Neutrophil (primary cell): ENCODE data around the gene WDR62.

Source experiments
- H3K27ac ChIP-seq: fragments of 200-600 bp; sonication (generic); 2 replicates; pipeline ENCODE4 v1.5.1; 2016; ENCODE audit warnings: mild to moderate bottlenecking, moderate library complexity
- H3K27me3 ChIP-seq: fragments of 200-600 bp; sonication (generic); 2 replicates; pipeline ENCODE4 v1.6.0; 2016; ENCODE audit warnings: mild to moderate bottlenecking
- H3K36me3 ChIP-seq: fragments of 200-600 bp; sonication (generic); 2 replicates; pipeline ENCODE4 v1.5.1; 2017
- H3K4me1 ChIP-seq, 2 experiments: fragments of 200-600 bp in 1 of 2; sonication (generic) in 1 of 2; 1 replicate in 1 of 2; 2 replicates in 1 of 2; pipeline versions ENCODE4 v1.5.1 to v1.6.1; 2013 to 2016; ENCODE audit warnings: low read depth in 1 of 2, low read length in 1 of 2, mild to moderate bottlenecking in 1 of 2, moderate library complexity in 1 of 2; ENCODE audit not compliant: control insufficient read depth in 1 of 2, insufficient read depth in 1 of 2
- H3K4me3 ChIP-seq, 2 experiments: fragments of 200-600 bp in 1 of 2; sonication (generic) in 1 of 2; 1 replicate in 1 of 2; 2 replicates in 1 of 2; pipeline ENCODE4 v1.5.1; 2013 to 2016; ENCODE audit warnings: low read depth in 1 of 2, low read length in 1 of 2, mild to moderate bottlenecking in 1 of 2, moderate library complexity in 1 of 2
- H3K9me3 ChIP-seq: fragments of 200-600 bp; sonication (generic); 2 replicates; pipeline ENCODE4 v1.5.1; 2016
- TF ChIP-seq, protein P1 (sequence below): fragments of 200-600 bp; sonication (generic); IDR thresholded peaks from 2 replicates; pipeline ENCODE4 v1.5.1; 2016; ENCODE audit warnings: antibody characterized with exemption

The WDR62 gene

DNA sequence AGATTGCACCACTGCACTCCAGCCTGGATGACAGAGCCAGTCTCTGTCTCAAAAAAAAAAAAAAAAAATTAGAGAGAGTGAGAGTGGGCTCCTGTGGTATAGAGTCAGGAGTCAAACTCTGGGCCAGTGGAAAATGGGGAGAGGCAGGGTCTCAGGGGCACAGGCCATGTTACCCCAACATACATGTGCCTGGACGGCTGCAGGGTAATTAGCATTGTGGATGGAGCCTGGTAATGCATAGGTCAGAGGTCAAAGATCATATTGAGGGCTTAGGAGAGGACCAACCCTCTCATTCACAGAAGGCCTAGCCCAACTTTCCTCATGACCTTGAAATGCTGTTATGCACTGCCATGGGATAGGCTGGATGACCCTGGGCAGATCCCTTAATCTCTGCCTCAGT is 29.2 kb upstream of the WDR62 start:
- Histone ChIP-seq H3K4me1 (no peaks in the 10 kb centered on the region), H3K36me3 (peaks cover 4% of the 10 kb centered on the region), H3K9me3 (no peaks in the 10 kb centered on the region), H3K27ac (no peak overlapping the region), H3K27me3 (no peaks in the 10 kb centered on the region), H3K4me3 (no peak overlapping the region)
- TF ChIP-seq, protein P1, sequence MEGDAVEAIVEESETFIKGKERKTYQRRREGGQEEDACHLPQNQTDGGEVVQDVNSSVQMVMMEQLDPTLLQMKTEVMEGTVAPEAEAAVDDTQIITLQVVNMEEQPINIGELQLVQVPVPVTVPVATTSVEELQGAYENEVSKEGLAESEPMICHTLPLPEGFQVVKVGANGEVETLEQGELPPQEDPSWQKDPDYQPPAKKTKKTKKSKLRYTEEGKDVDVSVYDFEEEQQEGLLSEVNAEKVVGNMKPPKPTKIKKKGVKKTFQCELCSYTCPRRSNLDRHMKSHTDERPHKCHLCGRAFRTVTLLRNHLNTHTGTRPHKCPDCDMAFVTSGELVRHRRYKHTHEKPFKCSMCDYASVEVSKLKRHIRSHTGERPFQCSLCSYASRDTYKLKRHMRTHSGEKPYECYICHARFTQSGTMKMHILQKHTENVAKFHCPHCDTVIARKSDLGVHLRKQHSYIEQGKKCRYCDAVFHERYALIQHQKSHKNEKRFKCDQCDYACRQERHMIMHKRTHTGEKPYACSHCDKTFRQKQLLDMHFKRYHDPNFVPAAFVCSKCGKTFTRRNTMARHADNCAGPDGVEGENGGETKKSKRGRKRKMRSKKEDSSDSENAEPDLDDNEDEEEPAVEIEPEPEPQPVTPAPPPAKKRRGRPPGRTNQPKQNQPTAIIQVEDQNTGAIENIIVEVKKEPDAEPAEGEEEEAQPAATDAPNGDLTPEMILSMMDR: no peak

DNA sequence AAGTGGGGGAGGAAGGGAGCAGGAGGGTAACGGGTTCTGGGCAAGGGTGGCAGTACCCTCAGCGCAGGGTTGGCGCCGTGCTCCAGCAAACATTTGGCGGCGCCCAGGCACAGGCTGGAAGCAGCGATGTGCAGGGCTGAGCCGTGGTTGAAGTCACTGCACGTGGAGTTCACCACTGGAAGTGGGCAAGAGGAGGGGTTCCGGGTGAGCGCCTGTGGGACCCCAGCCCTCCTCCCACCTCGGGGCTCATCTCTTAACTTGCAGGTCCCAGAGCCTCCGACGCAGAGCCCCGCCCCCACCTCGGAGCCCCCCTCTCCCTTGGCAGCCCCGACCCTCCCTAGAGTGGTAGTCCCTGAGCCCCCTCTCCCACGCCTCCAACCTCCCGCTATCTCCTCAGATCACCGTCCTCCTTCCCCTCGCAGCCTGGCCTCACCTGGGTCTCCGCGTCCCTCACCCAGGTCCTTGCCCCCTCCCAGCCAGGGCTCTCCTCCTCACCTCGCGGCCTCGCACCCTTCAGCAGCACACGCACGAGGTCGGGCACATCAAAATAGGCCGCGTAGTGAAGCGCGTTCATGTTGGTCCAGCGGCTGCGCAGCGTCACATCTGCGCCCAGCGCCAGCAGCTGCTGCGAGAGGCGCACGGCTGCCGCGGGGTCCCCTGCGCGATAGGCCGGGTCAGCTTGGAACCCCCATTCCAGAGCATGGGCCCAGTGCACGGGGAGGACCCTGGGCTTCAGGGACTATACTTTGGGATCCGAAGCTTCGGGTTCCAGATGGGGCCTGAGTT is 28.4 kb upstream of the WDR62 start:
- Histone ChIP-seq H3K4me3 (no peak overlapping the region), H3K9me3 (no peaks in the 10 kb centered on the region), H3K27ac (no peak overlapping the region), H3K36me3 (peaks cover 4% of the 10 kb centered on the region), H3K27me3 (peaks cover 2% of the 10 kb centered on the region), H3K4me1 (no peaks in the 10 kb centered on the region)
- TF ChIP-seq, protein P1: no peak

DNA sequence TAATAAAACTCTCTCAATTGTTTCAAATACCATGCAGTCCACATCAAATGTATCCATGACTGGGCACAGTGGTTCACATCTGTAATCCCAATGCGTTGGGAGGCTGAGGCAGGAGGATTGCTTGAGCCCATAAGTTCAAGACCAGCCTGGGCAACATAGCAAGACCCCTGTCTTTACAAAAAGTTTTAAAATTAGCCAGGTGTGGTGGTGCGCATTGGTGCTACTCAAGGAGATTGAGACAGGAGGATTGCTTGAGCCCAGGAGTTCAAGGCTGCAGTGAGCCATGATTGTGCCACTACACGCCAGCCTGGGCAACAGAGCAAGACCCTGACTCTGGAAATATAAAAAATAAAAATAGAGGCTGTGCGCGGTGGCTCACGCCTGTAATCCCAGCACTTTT is 27.0 kb upstream of the WDR62 start:
- Histone ChIP-seq H3K27ac (no peak overlapping the region), H3K36me3 (peaks cover 4% of the 10 kb centered on the region), H3K4me3 (no peak overlapping the region), H3K9me3 (no peaks in the 10 kb centered on the region), H3K4me1 (no peaks in the 10 kb centered on the region), H3K27me3 (peaks cover 16% of the 10 kb centered on the region)
- TF ChIP-seq, protein P1: no peak

DNA sequence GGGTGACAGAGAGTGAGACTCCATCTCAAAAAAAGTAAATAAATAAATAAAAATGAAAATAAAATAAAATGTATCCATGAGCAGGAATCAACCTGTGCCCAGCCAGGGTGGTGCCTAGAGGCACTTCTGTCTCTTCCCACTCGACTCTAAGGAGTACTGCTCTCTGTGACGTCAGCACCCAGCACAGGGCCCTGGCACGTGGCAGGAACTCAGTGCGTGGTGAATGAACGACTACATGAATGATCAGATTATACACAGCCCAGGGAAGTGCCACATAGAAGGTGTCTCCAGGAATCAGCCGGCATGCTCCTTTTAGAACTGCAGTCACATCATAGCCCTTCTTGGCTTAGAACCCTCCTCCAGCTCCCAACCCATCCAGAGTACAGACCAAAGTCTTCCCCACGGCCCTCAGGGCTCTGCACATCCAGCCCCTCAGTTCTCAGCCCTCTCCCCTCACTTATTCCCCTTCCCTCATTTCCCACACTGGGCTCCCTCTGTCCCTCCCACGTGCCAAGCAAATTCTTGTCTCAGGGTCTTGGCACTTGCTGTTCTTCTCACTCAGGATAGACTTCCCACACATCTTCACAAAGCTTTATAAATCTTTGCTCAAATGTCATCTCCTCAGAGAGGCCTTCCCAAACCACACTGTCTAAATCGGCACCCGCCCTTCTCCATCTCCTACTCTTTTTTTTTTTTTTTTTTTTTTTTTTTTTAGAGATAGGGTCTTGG is 26.2 kb upstream of the WDR62 start:
- Histone ChIP-seq H3K27ac (no peak overlapping the region), H3K27me3 (peaks cover 23% of the 10 kb centered on the region), H3K36me3 (peaks cover 4% of the 10 kb centered on the region), H3K4me1 (no peaks in the 10 kb centered on the region), H3K9me3 (no peaks in the 10 kb centered on the region), H3K4me3 (no peak overlapping the region)
- TF ChIP-seq, protein P1: no peak

DNA sequence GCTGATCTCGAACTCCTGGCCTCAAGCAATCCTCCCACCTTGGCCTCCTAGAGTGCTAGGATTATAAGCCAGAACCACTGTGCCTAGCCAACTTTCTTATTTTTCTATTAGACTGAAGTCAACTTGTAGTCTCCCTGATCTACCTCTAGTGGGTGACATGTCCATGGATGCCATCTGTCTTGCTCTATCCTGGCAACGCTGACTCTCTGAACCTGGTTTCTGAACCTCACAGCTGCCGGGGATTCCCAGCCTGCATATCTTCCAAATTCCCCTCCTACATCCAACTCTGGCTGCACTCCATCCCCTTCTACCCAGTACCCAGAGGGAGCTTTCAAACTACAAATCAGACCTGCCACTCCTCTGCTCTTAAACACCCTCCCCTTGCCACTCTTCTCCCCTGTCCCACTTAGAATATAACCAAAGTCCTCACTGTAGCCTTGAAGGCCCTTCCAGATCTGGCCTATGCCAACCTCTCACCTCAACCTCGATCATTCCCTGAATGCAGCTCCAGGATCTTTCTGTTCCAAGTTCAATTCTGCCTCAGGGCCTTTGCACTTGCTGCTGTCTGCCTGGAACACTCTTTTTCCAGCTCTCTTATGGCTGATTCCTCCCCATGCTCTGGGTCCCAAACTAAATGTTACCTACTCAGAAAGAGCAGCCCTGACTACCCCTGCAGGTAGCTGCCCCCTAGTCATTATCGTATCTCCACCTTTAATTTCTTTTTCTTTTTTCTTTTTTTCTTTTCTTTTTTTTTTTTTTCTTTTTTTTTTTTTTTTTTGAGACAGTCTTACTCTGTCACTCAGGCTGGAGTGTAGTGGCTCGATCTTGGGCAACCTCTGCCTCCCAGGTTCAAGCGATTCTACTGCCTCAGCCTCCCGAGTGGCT is 24.2 kb upstream of the WDR62 start:
- Histone ChIP-seq H3K4me3 (no peak overlapping the region), H3K27ac (no peak overlapping the region), H3K27me3 (peaks cover 23% of the 10 kb centered on the region), H3K4me1 (no peaks in the 10 kb centered on the region), H3K9me3 (no peaks in the 10 kb centered on the region), H3K36me3 (peaks cover 12% of the 10 kb centered on the region)
- TF ChIP-seq, protein P1: no peak
